ENCODE measurements around the gene SGCA.

SGCA gene

GRCh38 chr17:50172936-50173334 is 7.1 kb downstream of the SGCA start:
- no peak overlapping the region for H3K27ac ChIP-seq (ENCODE audit: low read length)
- no peak overlapping the region for H2AFZ ChIP-seq (ENCODE audit: low read length)

DNA sequence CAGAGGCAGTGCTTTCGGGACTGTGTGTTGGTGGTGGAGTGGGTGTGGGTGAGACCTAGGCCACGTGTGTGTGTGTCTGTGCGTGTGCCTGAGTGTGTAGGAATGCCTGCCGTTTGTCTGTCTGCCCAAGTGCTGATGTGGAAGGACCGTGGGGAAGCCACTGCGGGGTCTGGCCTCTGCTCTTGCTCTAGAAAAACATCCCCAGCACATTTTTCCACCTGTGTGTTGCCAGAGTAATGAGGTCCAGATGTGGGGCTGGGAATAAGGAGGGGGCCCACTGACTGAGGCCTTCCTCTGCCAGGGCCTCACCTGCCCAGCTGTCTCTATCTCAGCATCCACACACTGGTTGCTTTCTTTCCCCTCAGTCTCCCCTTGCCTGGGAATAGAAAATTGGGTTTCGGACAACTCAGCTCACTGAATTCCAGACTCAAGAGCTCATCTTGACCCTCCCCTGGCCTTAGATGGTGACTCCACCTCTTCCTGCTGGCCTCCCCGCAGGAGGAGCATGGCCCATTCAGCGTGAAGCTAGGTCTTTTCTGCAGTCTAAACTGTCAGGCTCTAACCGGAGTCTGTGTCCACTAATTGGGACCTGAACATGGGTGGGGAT is 7.6 kb downstream of the SGCA start:
- Histone ChIP-seq H3K4me3 (ENCODE audit: low read length) (no peak overlapping the region), H3K27ac (ENCODE audit: low read length) (no peak overlapping the region), H3F3A (ENCODE audit: insufficient read depth, low read length) (peaks cover 9% of the 10 kb centered on the region; the same call in 1 of the 2 replicates), H3K79me2 (ENCODE audit: low read length) (no peaks in the 10 kb centered on the region), H3K4me1 (ENCODE audit: low read length) (peaks cover 31% of the 10 kb centered on the region), H3K9ac (ENCODE audit: low read length) (no peak overlapping the region), H2AFZ (ENCODE audit: low read length) (no peak overlapping the region), H3K27me3 (replicated peaks; ENCODE audit: insufficient read depth, low read length) (no peaks in the 10 kb centered on the region), H3K9me3 (replicated peaks; ENCODE audit: insufficient read depth, low read length) (no peaks in the 10 kb centered on the region), H4K20me1 (ENCODE audit: insufficient read depth, low read length) (no peaks in the 10 kb centered on the region), H3K4me2 (ENCODE audit: low read depth, low read length) (no peak overlapping the region), H3K36me3 (replicated peaks; ENCODE audit: insufficient read depth, low read length) (no peaks in the 10 kb centered on the region), H3K9me2 (replicated peaks; ENCODE audit: insufficient read depth, low read length) (no peaks in the 10 kb centered on the region)
- DNase-seq: no peak
- TF ChIP-seq CTCF (IDR thresholded peaks at IDR 0.05; ENCODE audit: low read length): no peak
- no peak for TF ChIP-seq EZH2 (optimal IDR thresholded peaks at IDR 0.05; ENCODE audit: low read depth, low read length)
- no peak for TF ChIP-seq EZH2phosphoT487 (IDR thresholded peaks at IDR 0.05; ENCODE audit: low read length)

More at GRCh38 chr17:50172936-50173334, 7.1 kb downstream of the SGCA start:
- H3F3A ChIP-seq (ENCODE audit: insufficient read depth, low read length): peaks cover 9% of the 10 kb centered on the region; the same call in 1 of the 2 replicates
- TF ChIP-seq CTCF (IDR thresholded peaks at IDR 0.05; ENCODE audit: low read length) (no peak), EZH2phosphoT487 (IDR thresholded peaks at IDR 0.05; ENCODE audit: low read length) (no peak), EZH2 (optimal IDR thresholded peaks at IDR 0.05; ENCODE audit: low read depth, low read length) (no peak)
- H3K36me3 ChIP-seq (replicated peaks; ENCODE audit: insufficient read depth, low read length): no peaks in the 10 kb centered on the region
- H3K4me1 ChIP-seq (ENCODE audit: low read length): peaks cover 26% of the 10 kb centered on the region
- no peaks in the 10 kb centered on the region for H3K27me3 ChIP-seq (replicated peaks; ENCODE audit: insufficient read depth, low read length)
- no peak overlapping the region for H3K9ac ChIP-seq (ENCODE audit: low read length)
- H3K4me2 ChIP-seq (ENCODE audit: low read depth, low read length): no peak overlapping the region
- no peaks in the 10 kb centered on the region for H3K79me2 ChIP-seq (ENCODE audit: low read length)
- no peaks in the 10 kb centered on the region for H4K20me1 ChIP-seq (ENCODE audit: insufficient read depth, low read length)
- no peaks in the 10 kb centered on the region for H3K9me2 ChIP-seq (replicated peaks; ENCODE audit: insufficient read depth, low read length)
- no peak overlapping the region for H3K4me3 ChIP-seq (ENCODE audit: low read length)
- DNase-seq: no peak
- H3K9me3 ChIP-seq (replicated peaks; ENCODE audit: insufficient read depth, low read length): no peaks in the 10 kb centered on the region

DNA sequence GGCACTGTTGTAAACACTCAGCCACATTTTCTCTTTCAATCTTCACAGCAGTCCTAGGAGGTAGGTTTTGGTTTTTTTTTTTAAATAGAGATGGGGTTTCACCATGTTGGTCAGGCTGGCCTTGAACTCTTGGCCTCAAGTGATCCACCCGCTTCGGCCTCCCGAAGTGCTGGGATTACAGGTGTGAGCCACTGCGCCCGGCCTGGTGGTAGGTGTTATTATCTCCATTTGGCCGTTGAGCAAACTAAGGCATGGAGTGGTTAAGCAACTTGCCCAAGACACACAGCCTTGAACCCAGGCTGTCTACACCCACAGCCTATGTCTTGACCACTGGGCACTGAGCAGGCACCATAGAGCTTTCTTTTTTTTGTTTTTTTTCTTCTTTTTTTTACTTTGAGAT is 8.6 kb downstream of the SGCA start:
- H4K20me1 ChIP-seq (ENCODE audit: insufficient read depth, low read length): no peaks in the 10 kb centered on the region
- no peak overlapping the region for H3K4me2 ChIP-seq (ENCODE audit: low read depth, low read length)
- no peaks in the 10 kb centered on the region for H3K36me3 ChIP-seq (replicated peaks; ENCODE audit: insufficient read depth, low read length)
- H3F3A ChIP-seq (ENCODE audit: insufficient read depth, low read length): peaks cover 9% of the 10 kb centered on the region; the same call in 1 of the 2 replicates
- H3K27ac ChIP-seq (ENCODE audit: low read length): no peak overlapping the region
- TF ChIP-seq EZH2 (optimal IDR thresholded peaks at IDR 0.05; ENCODE audit: low read depth, low read length): no peak
- TF ChIP-seq CTCF (IDR thresholded peaks at IDR 0.05; ENCODE audit: low read length): no peak
- TF ChIP-seq EZH2phosphoT487 (IDR thresholded peaks at IDR 0.05; ENCODE audit: low read length): no peak
- H3K9me2 ChIP-seq (replicated peaks; ENCODE audit: insufficient read depth, low read length): no peaks in the 10 kb centered on the region
- no peak overlapping the region for H3K9ac ChIP-seq (ENCODE audit: low read length)
- H3K79me2 ChIP-seq (ENCODE audit: low read length): no peaks in the 10 kb centered on the region
- H3K4me3 ChIP-seq (ENCODE audit: low read length): no peak overlapping the region
- H3K9me3 ChIP-seq (replicated peaks; ENCODE audit: insufficient read depth, low read length): no peaks in the 10 kb centered on the region
- H3K27me3 ChIP-seq (replicated peaks; ENCODE audit: insufficient read depth, low read length): no peaks in the 10 kb centered on the region
- no peak for DNase-seq
- no peak overlapping the region for H2AFZ ChIP-seq (ENCODE audit: low read length)
- peaks cover 26% of the 10 kb centered on the region for H3K4me1 ChIP-seq (ENCODE audit: low read length)

All from MM.1S (cell line).